GM23338 (cell line): ENCODE results near the gene SLC9A1. TPM values are rescaled to one million over a fixed set of nuclear protein-coding genes. Genes with fewer than 3 reads are reported as not detected.

Experiments
- ATAC-seq: fragments of 200-7000 bp; cut with Tn5 transposase; 3 replicates; pipeline ENCODE4 v1.9.1; 2020
- DNase-seq: peaks from one replicate; pipeline ENCODE4 v3.0.0-alpha.2; 2015; ENCODE audit warnings: low spot score
- H2AFZ ChIP-seq: fragments of 200-600 bp; sonication (generic); 2 replicates; pipeline ENCODE4 v1.8.0; 2016; ENCODE audit warnings: antibody characterized with exemption, mild to moderate bottlenecking, moderate library complexity
- H3F3A ChIP-seq: fragments of 200-600 bp; sonication (generic); replicated peaks from 2 replicates; pipeline ENCODE4 v1.8.0; 2017; ENCODE audit warnings: antibody characterized with exemption, mixed run types, low read depth
- H3K27ac ChIP-seq: fragments of 200-600 bp; sonication (generic); 2 replicates; pipeline ENCODE4 v1.6.1; 2016; ENCODE audit warnings: low read depth
- H3K27me3 ChIP-seq: fragments of 200-600 bp; sonication (generic); 2 replicates; pipeline ENCODE4 v1.8.0; 2016; ENCODE audit warnings: mild to moderate bottlenecking, mixed run types, moderate library complexity; ENCODE audit not compliant: insufficient read depth
- H3K36me3 ChIP-seq: fragments of 200-600 bp; sonication (generic); 2 replicates; pipeline ENCODE4 v1.8.0; 2016; ENCODE audit warnings: mild to moderate bottlenecking; ENCODE audit not compliant: insufficient read depth
- H3K4me1 ChIP-seq: fragments of 200-600 bp; sonication (generic); 2 replicates; pipeline ENCODE4 v1.8.0; 2016; ENCODE audit warnings: mild to moderate bottlenecking, moderate library complexity; ENCODE audit not compliant: insufficient read depth
- H3K4me2 ChIP-seq: fragments of 200-600 bp; sonication (generic); 2 replicates; pipeline ENCODE4 v1.7.1; 2017; ENCODE audit warnings: mixed run types
- H3K4me3 ChIP-seq: fragments of 200-600 bp; sonication (generic); 2 replicates; pipeline ENCODE4 v1.6.1; 2016; ENCODE audit warnings: mixed run types
- H3K79me2 ChIP-seq: fragments of 200-600 bp; sonication (generic); replicated peaks from 2 replicates; pipeline ENCODE4 v1.8.0; 2017; ENCODE audit warnings: mild to moderate bottlenecking; ENCODE audit not compliant: insufficient read depth
- H3K9me2 ChIP-seq: fragments of 200-600 bp; sonication (generic); 2 replicates; pipeline ENCODE4 v1.8.0; 2017; ENCODE audit not compliant: insufficient read depth
- H4K20me1 ChIP-seq: fragments of 200-600 bp; sonication (generic); replicated peaks from 2 replicates; pipeline ENCODE4 v1.8.0; 2017; ENCODE audit warnings: mild to moderate bottlenecking; ENCODE audit not compliant: insufficient read depth
- H3K27ac Mint-ChIP-seq: 2 replicates; pipeline ENCODE4 v1.8.0; 2020; ENCODE audit warnings: inconsistent platforms, mild to moderate bottlenecking, moderate library complexity, mixed read lengths
- H3K27me3 Mint-ChIP-seq: 3 replicates; pipeline ENCODE4 v1.8.0; 2022; ENCODE audit warnings: low read depth, mild to moderate bottlenecking, moderate library complexity, mixed read lengths, inconsistent platforms; ENCODE audit not compliant: insufficient read depth, poor library complexity
- H3K36me3 Mint-ChIP-seq: 3 replicates; pipeline ENCODE4 v1.8.0; 2021; ENCODE audit warnings: low read depth, mild to moderate bottlenecking, inconsistent platforms, moderate library complexity, mixed read lengths
- H3K4me1 Mint-ChIP-seq: 3 replicates; pipeline ENCODE4 v1.8.0; 2020; ENCODE audit warnings: mild to moderate bottlenecking, inconsistent platforms, mixed read lengths
- H3K4me3 Mint-ChIP-seq: 3 replicates; pipeline ENCODE4 v1.8.0; 2021; ENCODE audit warnings: moderate library complexity, mild to moderate bottlenecking, inconsistent platforms, mixed read lengths
- H3K9me3 Mint-ChIP-seq: 3 replicates; pipeline ENCODE4 v1.8.0; 2020; ENCODE audit warnings: moderate library complexity, mild to moderate bottlenecking, inconsistent platforms, mixed read lengths
- CREB1 ChIP-seq: fragments of 250-450 bp; sonication (Bioruptor Pico); IDR thresholded peaks from 2 replicates; pipeline ENCODE4 v1.5.0; 2020; ENCODE audit warnings: low read depth, mild to moderate bottlenecking, moderate library complexity
- ETS1 ChIP-seq: IDR thresholded peaks from 2 replicates; pipeline ENCODE4 v1.6.1; 2016; ENCODE audit warnings: antibody characterized with exemption
- EZH2 ChIP-seq: fragments of 200-600 bp; sonication (generic); IDR thresholded peaks from one replicate; pipeline ENCODE4 v1.8.0; 2017; ENCODE audit warnings: antibody characterized with exemption, mild to moderate bottlenecking, low read depth; ENCODE audit not compliant: unreplicated experiment
- EZH2phosphoT487 ChIP-seq: fragments of 200-600 bp; sonication (generic); IDR thresholded peaks from one replicate; pipeline ENCODE4 v1.8.1; 2018; ENCODE audit warnings: antibody characterized with exemption; ENCODE audit not compliant: unreplicated experiment
- JUNB ChIP-seq: IDR thresholded peaks from one replicate; pipeline ENCODE4 v1.6.1; 2016; ENCODE audit warnings: antibody characterized with exemption; ENCODE audit not compliant: unreplicated experiment
- REST ChIP-seq: IDR thresholded peaks from one replicate; pipeline ENCODE4 v1.6.1; 2018; ENCODE audit warnings: antibody characterized with exemption; ENCODE audit not compliant: unreplicated experiment
- STAT1 ChIP-seq: IDR thresholded peaks from one replicate; pipeline ENCODE4 v1.6.1; 2016; ENCODE audit warnings: antibody characterized with exemption; ENCODE audit not compliant: unreplicated experiment
- ZNF114 ChIP-seq: fragments of 250-450 bp; sonication (Bioruptor Pico); IDR thresholded peaks from 2 replicates; pipeline ENCODE4 v1.5.0; 2020; ENCODE audit warnings: mild to moderate bottlenecking, moderate library complexity
- polyA plus RNA-seq: library from polyadenylated mRNA; unstranded; fragments of >200 nt; fragmentation: Nextera tagmentation; extraction: Ambion mirVana; gene quantifications from 2 replicates; pipeline ENCODE4 v1.2.1, GENCODE V29; 2016
- total RNA-seq: library from RNA; depleted of rRNA; stranded (reverse); fragments of >200 nt; shearing (Covaris generic); gene quantifications from 2 replicates; pipeline ENCODE4 v1.2.3, GENCODE V29; 2014

Gene SLC9A1
- total and polyA plus RNA-seq, 2 experiments from 2014 or later, result 10.4 to 22.3 TPM

- H3K9me3 Mint-ChIP-seq, result peaks cover 3% of the 10 kb centered on the region; the same call in 2 of the 3 replicates
- H3K4me3 Mint-ChIP-seq, result no peak overlapping the region
- H2AFZ ChIP-seq, result no peak overlapping the region
- TF ChIP-seq CREB1 (CRISPR knock-in tag), result no peak
- no peak for TF ChIP-seq STAT1
- no peak for TF ChIP-seq EZH2
- TF ChIP-seq EZH2phosphoT487, result no peak
- no peak for TF ChIP-seq REST
- no peak overlapping the region for H3K27ac ChIP-seq
- no peak for DNase-seq
- H3K4me2 ChIP-seq, result no peak overlapping the region
- no peaks in the 10 kb centered on the region for H3K9me2 ChIP-seq
- no peak overlapping the region for H3K27ac Mint-ChIP-seq
- no peaks in the 10 kb centered on the region for H3F3A ChIP-seq
- no peaks in the 10 kb centered on the region for H3K4me1 ChIP-seq
- H3K27me3 Mint-ChIP-seq, result peaks cover 2% of the 10 kb centered on the region
- no peaks in the 10 kb centered on the region for H3K27me3 ChIP-seq
- H3K79me2 ChIP-seq, result no peaks in the 10 kb centered on the region
- no peaks in the 10 kb centered on the region for H4K20me1 ChIP-seq
- no peaks in the 10 kb centered on the region for H3K36me3 ChIP-seq
- H3K36me3 Mint-ChIP-seq, result no peaks in the 10 kb centered on the region
- H3K4me1 Mint-ChIP-seq, result no peaks in the 10 kb centered on the region
- no peak overlapping the region for H3K4me3 ChIP-seq
- ATAC-seq, result no peak
These were observed 38.3 kb upstream of the SLC9A1 start for GRCh38 chr1:27193194-27193593.

- Mint-ChIP-seq H3K36me3 (no peaks in the 10 kb centered on the region), H3K9me3 (peaks cover 10% of the 10 kb centered on the region; the same call in 2 of the 3 replicates), H3K27ac (no peak overlapping the region), H3K27me3 (peaks cover 2% of the 10 kb centered on the region), H3K4me1 (no peaks in the 10 kb centered on the region), H3K4me3 (no peak overlapping the region)
- Histone ChIP-seq H3K79me2 (no peaks in the 10 kb centered on the region), H3K4me2 (no peak overlapping the region), H3F3A (no peaks in the 10 kb centered on the region), H3K27me3 (no peaks in the 10 kb centered on the region), H3K27ac (no peak overlapping the region), H3K9me2 (no peaks in the 10 kb centered on the region), H2AFZ (peak overlapping the region; percentile 52; the same call in 1 of the 2 replicates), H3K4me1 (no peaks in the 10 kb centered on the region), H3K4me3 (no peak overlapping the region), H4K20me1 (no peaks in the 10 kb centered on the region), H3K36me3 (no peaks in the 10 kb centered on the region)
- no peak for DNase-seq
- ATAC-seq, result no peak
- TF ChIP-seq JUNB, result no peak
- no peak for TF ChIP-seq REST
- no peak for TF ChIP-seq CREB1 (CRISPR knock-in tag)
- no peak for TF ChIP-seq ZNF114 (CRISPR knock-in tag)
- no peak for TF ChIP-seq ETS1
These were observed 37.2 kb upstream of the SLC9A1 start for GRCh38 chr1:27192039-27192529.
